GM18909 (cell line): Measurements from ENCODE around the gene ZNF862.
"Not testable (repeated sequence)": the region's sequence is repeated elsewhere in the genome, so short reads cannot be mapped to it uniquely, and the experiment has no call there.

Experiments
- ATAC-seq: cut with Tn5 transposase; IDR thresholded peaks from one replicate; pipeline ENCODE4 v1.9.1; 2021; ENCODE audit warnings: mild to moderate bottlenecking; ENCODE audit not compliant: unreplicated experiment, poor library complexity

ZNF862 gene

DNA sequence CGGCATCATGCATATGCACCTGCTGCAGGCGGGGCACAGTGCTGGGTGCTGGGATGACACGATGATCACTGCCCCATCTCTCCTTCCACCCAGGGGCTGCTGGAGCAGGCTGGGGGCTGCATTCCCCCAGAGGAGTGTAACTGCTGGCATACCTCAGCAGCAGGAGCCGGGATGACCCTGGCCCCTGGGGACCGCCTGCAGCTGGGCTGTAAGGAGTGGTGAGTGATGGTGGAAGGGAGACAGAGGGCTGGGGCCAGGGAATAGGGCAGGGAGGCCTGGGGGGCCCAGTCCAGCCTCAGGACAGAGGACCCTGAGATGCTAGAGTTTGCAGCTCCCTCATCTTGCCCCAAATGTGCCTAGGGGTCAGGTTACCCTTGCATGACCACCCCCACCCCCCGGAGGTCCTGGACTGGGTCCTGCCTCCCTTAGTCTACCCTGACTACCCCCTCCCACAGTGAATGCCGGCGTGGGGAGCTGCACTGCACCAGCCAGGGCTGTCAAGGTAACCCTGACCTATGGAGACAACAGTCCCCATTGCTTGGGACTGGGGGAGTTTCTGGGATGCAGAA lies 14.5 kb upstream of the ZNF862 start:
- no peak for ATAC-seq

- ATAC-seq, result no peak
These were observed 13.9 kb upstream of the ZNF862 start for GRCh38 chr7:149824301-149824741.

- ATAC-seq, result no peak
These were observed 13.2 kb upstream of the ZNF862 start for GRCh38 chr7:149824748-149825566.

DNA sequence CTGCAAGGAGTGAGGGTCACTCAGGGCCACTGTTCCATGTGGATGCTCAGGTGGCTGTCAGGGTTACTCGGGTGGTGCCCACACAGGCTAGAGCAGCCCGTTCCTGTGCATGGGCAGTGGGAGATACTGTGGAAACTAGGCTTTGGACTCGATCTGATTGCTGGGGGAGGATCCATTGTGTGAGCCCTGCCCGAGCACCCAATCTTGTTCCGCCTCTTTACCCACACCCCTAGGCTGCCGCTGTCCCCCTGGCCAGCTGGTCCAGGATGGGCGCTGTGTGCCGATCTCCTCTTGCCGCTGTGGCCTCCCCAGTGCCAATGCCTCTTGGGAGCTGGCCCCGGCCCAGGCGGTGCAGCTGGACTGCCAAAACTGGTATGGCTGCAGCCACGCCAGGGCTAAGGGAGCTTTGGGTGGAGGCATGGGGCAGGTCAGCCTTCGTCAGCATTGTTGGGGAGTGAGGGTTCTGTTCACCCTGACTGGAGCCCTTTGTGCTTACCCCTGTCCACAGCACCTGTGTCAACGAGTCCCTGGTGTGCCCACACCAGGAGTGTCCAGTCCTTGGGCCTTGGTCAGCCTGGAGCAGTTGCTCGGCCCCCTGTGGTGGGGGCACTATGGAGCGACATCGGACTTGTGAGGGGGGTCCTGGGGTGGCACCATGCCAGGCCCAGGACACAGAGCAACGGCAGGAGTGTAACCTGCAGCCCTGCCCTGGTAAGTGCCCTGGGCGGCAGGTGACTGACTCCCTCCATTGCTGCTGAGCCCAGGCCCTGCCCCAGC lies 12.4 kb upstream of the ZNF862 start:
- ATAC-seq, result no peak

- ATAC-seq, result no peak
These were observed 11.7 kb upstream of the ZNF862 start for GRCh38 chr7:149826344-149827088.

GRCh38 chr7:149827089-149827981 lies 10.8 kb upstream of the ZNF862 start:
- no peak for ATAC-seq

GRCh38 chr7:149828357-149829309 lies 9.5 kb upstream of the ZNF862 start:
- no peak for ATAC-seq

GRCh38 chr7:149830527-149830926 lies 7.6 kb upstream of the ZNF862 start:
- ATAC-seq, result not testable (repeated sequence)

DNA sequence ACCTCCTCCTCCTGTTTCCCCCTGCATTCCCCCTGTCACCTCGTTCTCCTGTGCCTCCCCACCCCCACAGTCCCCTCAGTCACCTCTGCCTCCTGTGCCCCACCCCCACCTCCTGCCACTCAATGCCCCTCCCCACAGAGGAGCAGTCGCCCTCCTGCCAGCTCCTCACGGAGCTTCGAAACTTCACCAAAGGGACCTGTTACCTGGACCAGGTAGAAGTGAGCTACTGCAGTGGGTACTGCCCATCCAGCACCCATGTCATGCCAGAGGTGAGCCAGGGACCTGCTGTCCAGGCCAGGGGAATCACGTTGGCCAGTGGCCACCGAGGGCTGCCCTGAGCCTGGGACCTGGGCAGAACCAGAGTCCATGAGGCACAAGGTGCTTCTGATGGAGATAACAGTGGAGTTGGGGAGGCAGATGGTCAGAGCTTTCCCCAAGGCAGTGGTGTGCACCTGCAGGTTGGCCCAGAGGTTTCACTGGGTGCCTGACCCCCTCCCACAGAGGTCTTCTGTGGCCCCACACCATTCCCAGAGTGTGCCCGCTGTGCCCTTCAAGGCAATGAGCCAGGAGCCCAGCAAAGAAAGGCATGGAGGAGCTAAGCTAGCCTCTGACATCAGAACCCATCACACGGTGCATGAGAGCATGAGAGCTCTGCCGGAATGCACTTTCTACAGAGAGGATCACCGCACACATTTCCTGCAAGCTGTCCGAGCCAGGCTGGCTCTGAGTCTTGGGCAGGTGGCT lies 7.0 kb upstream of the ZNF862 start:
- no peak for ATAC-seq

DNA sequence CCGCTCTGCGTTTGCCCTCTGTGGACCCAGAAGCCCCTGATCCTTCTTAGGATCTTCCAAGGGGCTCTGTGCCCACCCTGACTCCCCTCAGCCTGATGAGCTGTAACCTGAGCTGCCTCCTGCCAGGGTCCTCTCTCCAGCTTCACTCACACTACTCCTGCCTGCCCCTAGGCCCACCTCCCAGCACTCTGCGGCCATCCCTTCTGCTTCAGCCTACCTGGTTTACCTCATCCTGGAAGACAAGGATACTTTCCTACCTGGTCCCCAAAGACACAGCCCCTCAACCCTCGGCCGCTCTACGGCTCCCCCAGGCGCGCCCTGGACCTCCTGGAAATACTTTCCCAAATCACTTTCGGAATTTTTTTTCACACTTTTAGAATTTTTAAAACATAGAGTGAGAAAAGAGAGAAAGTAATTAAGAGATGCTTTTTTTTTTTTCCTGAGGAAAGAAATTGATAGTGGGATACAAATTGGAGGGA lies 6.4 kb upstream of the ZNF862 start:
- no peak for ATAC-seq

DNA sequence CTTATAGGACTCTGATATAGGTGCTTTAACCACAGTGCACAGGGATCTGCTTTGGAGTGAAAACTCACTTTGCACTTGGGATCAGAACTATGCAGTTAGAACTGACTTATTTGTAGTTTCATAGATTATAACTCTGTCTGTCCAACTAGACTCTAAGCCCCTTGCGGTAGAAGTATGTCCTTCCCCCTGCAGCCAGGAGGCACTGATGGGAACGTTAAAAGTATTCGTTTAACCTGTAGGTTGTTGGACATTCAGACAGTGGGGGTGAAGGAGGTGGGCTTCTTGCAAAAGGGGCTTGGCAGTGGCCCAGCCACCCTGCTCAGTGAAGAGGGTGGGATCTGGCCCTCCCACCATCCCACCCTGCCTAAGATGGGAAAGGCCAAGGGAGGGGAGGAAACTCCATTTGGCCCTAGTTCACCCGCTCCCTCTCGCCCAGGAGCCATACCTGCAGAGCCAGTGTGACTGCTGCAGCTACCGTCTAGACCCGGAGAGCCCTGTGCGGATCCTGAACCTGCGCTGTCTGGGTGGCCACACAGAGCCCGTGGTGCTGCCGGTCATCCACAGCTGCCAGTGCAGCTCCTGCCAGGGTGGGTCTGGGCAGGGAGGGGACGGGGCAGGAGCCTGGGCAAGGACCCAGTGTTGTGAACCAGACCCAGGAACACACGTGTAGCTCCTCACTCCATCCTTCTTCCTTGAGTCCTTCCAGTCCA lies 5.7 kb upstream of the ZNF862 start:
- ATAC-seq, result no peak

- ATAC-seq, result no peak
These were observed 4.6 kb upstream of the ZNF862 start for GRCh38 chr7:149833495-149834130.

DNA sequence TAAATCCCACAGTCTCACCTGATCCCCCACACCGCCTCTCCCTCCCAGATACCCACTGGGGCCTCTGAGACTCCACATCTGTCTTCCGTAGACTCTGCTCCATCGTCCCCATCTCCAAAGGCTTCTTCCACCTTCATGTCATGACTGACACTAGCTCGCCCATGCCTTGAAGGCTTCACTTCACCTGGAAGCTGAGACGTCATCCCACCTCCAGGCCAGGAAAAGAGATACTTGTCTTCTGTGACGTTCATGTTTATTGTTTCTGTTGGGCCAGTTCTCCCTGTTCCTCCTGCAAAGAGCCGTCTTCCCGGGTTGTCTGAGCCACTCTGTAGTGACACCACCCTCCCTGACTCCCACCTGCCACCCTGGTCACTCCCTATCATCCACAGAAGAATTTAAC lies 3.6 kb upstream of the ZNF862 start:
- ATAC-seq, result no peak

- ATAC-seq, result no peak
These were observed 1.7 kb upstream of the ZNF862 start for GRCh38 chr7:149836434-149836833.

DNA sequence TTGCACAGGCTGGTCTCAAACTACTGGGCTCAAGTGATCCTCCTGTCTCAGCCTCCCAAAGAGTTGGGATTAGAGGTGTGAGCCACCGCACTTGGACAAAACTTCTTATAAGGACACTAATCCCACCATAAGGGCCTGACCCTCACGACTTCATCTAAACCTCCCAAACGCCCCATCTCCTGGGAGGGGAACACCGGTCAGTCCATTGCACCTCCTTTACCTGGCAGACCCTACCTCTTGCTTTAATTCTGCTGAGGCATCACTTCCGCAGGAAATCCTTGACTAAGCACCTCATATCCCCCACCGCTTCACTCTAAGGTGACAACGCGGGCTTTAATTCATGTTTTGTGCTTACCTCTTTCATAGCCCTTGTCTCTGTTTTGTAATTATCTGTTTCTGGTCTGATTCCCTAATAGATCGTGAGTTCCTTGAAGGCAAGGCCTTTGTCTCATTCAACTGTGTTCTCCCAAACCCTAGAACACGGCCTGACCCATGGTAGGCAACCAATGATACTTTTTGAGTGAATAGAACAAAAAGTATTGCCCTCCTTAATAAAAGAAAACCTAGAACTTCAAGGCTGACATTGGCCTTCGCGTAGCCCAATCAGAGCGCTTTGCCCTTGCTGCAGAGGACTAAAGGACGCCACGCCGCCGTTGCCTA lies 481 bp upstream of the ZNF862 start:
- no peak for ATAC-seq

GRCh38 chr7:149838992-149839408 lies 825 bp downstream of the ZNF862 start:
- no peak for ATAC-seq
